Gastrocnemius medialis (tissue), 4 donors: ENCODE results near the gene MED27. TPM values are rescaled to one million over a fixed set of nuclear protein-coding genes. Genes with fewer than 3 reads are reported as not detected.

Experiments used
- ATAC-seq, 2 donors: fragments of 150-250 bp; one replicate each; pipeline ENCODE4 v1.9.1; 2016
- DNase-seq, 2 donors: peaks; one replicate each; pipeline ENCODE4 v3.0.0-alpha.2; 2019
- H3K27ac ChIP-seq, 4 donors: fragments of 200-600 bp; sonication (generic); 1 replicate in 1 of 4; 2 replicates in 3 of 4; pipeline ENCODE4 v1.5.1; 2016 to 2018; ENCODE audit warnings: mild to moderate bottlenecking in 2 of 4, moderate library complexity in 1 of 4
- H3K27me3 ChIP-seq, 3 donors: fragments of 200-600 bp; sonication (generic) in 2 of 3; 1 replicate in 1 of 3; 2 replicates in 2 of 3; pipeline versions ENCODE4 v1.5.1 to v1.6.0; 2016 to 2019; ENCODE audit warnings: mild to moderate bottlenecking in 1 of 3, moderate library complexity in 1 of 3
- H3K36me3 ChIP-seq, 2 donors: fragments of 200-600 bp; sonication (generic) in 1 of 2; one replicate each; pipeline ENCODE4 v1.5.1; 2017 to 2018
- H3K4me1 ChIP-seq, 2 donors: fragments of 200-600 bp; sonication (generic) in 1 of 2; one replicate each; pipeline ENCODE4 v1.5.1; 2016 to 2017; ENCODE audit warnings: mild to moderate bottlenecking in 2 of 2
- H3K4me3 ChIP-seq, 4 donors: fragments of 200-600 bp; sonication (generic) in 3 of 4; 1 replicate in 1 of 4; 2 replicates in 3 of 4; pipeline ENCODE4 v1.5.1; 2016 to 2019; ENCODE audit warnings: mild to moderate bottlenecking in 2 of 4
- H3K9me3 ChIP-seq, 3 donors: fragments of 200-600 bp; sonication (generic) in 2 of 3; 1 replicate in 1 of 3; 2 replicates in 2 of 3; pipeline ENCODE4 v1.5.1; 2016 to 2019
- POLR2A ChIP-seq, 2 donors: fragments of 450-650 bp; IDR thresholded peaks; one replicate each; pipeline ENCODE4 v1.6.1; 2017; ENCODE audit warnings: antibody characterized with exemption in 2 of 2, mild to moderate bottlenecking in 2 of 2, moderate library complexity in 2 of 2
- in situ Hi-C, 4 donors: fragments of 200-750 bp; cut with MboI; loops; one replicate each; pipeline versions ENCODE4 v1.15.0 to v1.8.0; 2017; ENCODE audit warnings: low sequenced_read_pairs in 4 of 4
- intact Hi-C: fragments of 100-400 bp; cut with DNase I; formaldehyde crosslinking; loops from one replicate; pipeline ENCODE4 v1.15.1; 2023; ENCODE audit warnings: low total_unique reads
- total RNA-seq, 4 donors: library from RNA; depleted of rRNA; stranded (reverse); fragments of >200 nt; gene quantifications; one replicate each; pipeline versions ENCODE4 v1.1.0 to v1.2.3, GENCODE V29; 2016
- TF ChIP-seq, protein P1 (sequence below), 5 experiments: fragments of 450-650 bp in 3 of 5; fragments of 200-600 bp in 2 of 5; sonication (generic) in 2 of 5; IDR thresholded peaks in 4 of 5; conservative IDR thresholded peaks in 1 of 5; 1 replicate in 4 of 5; 2 replicates in 1 of 5; pipeline ENCODE4 v1.5.1; 2016 to 2019; ENCODE audit warnings: antibody characterized with exemption in 5 of 5, mild to moderate bottlenecking in 3 of 5, moderate library complexity in 3 of 5

The MED27 gene
- total RNA-seq, 4 donors from 2014 or later, result 11.6 to 20.3 (median 13.9) TPM

DNA sequence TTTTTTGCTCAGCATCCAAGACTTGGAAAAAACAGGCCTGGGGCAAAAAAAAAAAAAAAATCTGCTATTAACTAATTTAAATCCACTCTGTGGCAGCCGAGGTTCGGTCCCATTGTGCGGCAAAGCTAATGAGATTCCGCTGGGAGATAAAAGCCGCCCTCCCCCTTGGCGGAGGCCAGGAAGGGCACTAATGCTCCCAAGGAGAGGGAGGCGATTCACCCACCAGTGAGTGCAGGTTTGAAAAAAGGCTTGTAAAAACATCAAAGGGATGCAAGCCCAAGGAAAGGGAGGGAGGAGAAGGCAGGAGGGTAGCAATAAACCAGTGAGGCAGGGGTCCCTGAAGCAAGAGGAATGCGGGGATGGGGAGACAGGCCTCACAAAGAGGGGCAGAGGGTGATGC is 210.3 kb downstream of the MED27 start:
- H3K27ac ChIP-seq, result no peak overlapping the region
- intact Hi-C loops, result no loop called here
- in situ Hi-C loops, result no loop called here
- TF ChIP-seq POLR2A (IDR thresholded peaks at IDR 0.05), result no peak
- TF ChIP-seq, protein P1, sequence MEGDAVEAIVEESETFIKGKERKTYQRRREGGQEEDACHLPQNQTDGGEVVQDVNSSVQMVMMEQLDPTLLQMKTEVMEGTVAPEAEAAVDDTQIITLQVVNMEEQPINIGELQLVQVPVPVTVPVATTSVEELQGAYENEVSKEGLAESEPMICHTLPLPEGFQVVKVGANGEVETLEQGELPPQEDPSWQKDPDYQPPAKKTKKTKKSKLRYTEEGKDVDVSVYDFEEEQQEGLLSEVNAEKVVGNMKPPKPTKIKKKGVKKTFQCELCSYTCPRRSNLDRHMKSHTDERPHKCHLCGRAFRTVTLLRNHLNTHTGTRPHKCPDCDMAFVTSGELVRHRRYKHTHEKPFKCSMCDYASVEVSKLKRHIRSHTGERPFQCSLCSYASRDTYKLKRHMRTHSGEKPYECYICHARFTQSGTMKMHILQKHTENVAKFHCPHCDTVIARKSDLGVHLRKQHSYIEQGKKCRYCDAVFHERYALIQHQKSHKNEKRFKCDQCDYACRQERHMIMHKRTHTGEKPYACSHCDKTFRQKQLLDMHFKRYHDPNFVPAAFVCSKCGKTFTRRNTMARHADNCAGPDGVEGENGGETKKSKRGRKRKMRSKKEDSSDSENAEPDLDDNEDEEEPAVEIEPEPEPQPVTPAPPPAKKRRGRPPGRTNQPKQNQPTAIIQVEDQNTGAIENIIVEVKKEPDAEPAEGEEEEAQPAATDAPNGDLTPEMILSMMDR (IDR thresholded peaks at IDR 0.05 in 4 of 5, conservative IDR thresholded peaks at IDR 0.05 in 1 of 5), result no peak
- no peaks in the 10 kb centered on the region for H3K4me1 ChIP-seq
- no peaks in the 10 kb centered on the region for H3K27me3 ChIP-seq
- H3K4me3 ChIP-seq, result no peak overlapping the region
- ATAC-seq (no peak), DNase-seq (no peak)
- no peaks in the 10 kb centered on the region for H3K9me3 ChIP-seq
- no peaks in the 10 kb centered on the region for H3K36me3 ChIP-seq

DNA sequence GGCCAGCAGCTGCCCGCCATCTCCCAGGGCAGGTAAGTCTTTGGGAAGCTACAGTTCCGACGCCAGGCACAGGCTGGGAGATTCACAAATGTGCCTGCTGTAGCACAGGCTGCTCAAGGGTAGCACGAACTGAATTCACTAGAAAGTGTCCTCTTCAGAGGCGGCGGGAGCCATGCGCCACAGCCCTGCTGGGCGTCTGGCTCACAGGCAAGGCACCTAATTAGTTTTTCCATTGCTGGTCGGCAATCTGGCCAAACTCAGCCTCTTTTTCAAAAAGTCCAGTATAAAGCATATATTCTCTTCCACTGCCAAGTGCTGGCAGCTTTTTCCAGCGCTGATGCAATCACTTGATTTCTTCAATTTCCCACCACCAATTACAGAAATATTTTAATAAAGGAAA is 210.9 kb downstream of the MED27 start:
- no peak overlapping the region for H3K4me3 ChIP-seq
- no peaks in the 10 kb centered on the region for H3K27me3 ChIP-seq
- H3K4me1 ChIP-seq, result no peaks in the 10 kb centered on the region
- no peak overlapping the region for H3K27ac ChIP-seq
- ATAC-seq (no peak), DNase-seq (no peak)
- no peaks in the 10 kb centered on the region for H3K36me3 ChIP-seq
- intact Hi-C loops, result no loop called here
- TF ChIP-seq, protein P1 (IDR thresholded peaks at IDR 0.05 in 4 of 5, conservative IDR thresholded peaks at IDR 0.05 in 1 of 5), result no peak
- no peak for TF ChIP-seq POLR2A (IDR thresholded peaks at IDR 0.05)
- in situ Hi-C loops, result no loop called here
- no peaks in the 10 kb centered on the region for H3K9me3 ChIP-seq

DNA sequence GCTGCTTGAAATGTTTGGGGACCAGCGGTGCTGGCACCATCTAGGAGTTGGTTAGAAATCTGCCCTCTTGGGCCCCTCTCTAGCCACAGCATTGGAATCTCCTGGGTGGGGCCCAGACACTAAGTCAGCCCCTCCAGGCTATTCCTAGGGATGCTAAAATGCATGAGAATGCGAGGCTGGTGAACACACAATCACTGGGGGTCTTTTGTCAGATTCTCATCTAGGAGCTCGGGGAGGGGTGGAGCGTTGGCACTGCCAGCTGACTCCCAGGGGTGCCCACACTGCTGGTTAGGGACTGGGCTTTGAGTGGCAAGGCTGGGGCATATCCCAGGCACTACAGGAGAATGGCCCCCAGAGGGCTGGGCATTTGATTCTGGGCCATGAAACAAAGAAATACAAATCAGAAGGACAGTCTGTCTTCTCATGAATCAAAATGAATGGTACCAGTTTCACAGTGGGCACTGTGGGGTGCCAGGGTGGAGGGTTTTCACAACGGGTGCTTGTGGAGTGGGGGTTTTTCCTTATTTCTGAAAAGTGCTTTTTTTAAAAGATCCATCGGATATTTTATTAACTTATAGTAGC is 212.0 kb downstream of the MED27 start:
- in situ Hi-C loops (no loop called here), intact Hi-C loops (no loop called here)
- DNase-seq (no peak), ATAC-seq (no peak)
- no peaks in the 10 kb centered on the region for H3K9me3 ChIP-seq
- no peak for TF ChIP-seq POLR2A (IDR thresholded peaks at IDR 0.05)
- TF ChIP-seq, protein P1 (IDR thresholded peaks at IDR 0.05 in 4 of 5, conservative IDR thresholded peaks at IDR 0.05 in 1 of 5), result no peak
- no peaks in the 10 kb centered on the region for H3K4me1 ChIP-seq
- no peaks in the 10 kb centered on the region for H3K36me3 ChIP-seq
- no peak overlapping the region for H3K4me3 ChIP-seq
- no peak overlapping the region for H3K27ac ChIP-seq
- H3K27me3 ChIP-seq, result no peaks in the 10 kb centered on the region

DNA sequence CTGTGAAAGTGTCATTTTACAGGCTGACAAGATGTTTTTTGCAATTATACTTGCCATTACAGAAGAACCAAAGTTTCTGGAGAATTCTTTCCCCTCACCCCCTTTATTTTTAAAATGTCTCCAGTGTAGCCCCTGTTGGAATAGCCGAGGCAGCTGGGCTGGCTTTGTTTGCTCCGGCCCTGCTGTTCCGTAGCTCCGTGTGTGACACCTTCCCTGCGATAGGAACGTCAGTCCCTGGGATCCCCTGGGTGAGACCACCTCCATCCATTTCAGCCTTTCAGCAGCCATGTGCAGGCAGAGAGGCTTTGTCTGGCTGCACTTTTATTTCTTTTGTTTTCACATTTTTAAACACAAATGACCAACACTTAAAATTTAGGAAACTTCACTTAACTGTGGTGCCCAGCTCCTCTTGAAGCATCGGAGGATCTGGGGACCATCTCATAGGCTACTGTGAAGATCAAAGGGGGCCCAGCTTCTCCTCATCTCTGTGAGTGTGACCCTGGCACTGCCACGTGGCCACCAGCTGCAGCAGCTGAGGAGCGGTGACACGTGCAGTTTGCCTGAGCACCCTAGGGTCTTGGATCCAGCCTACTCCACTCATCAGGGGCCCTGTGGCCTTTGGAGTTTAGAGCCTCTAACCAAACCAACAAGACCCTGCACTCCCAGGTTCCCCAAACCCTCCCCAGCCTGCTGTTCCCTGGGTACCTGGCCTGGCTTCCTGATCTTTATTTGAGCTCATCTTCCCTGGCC is 214.0 kb downstream of the MED27 start:
- no peak for ATAC-seq
- Histone ChIP-seq H3K27me3 (no peaks in the 10 kb centered on the region), H3K36me3 (peaks cover 0 to 9% of the 10 kb centered on the region in 2 donors), H3K27ac (no peak overlapping the region), H3K4me1 (no peaks in the 10 kb centered on the region), H3K9me3 (no peaks in the 10 kb centered on the region), H3K4me3 (no peak overlapping the region)
- intact Hi-C loops (no loop called here), in situ Hi-C loops (no loop called here)
- TF ChIP-seq POLR2A (IDR thresholded peaks at IDR 0.05), result no peak
- TF ChIP-seq, protein P1 (IDR thresholded peaks at IDR 0.05 in 4 of 5, conservative IDR thresholded peaks at IDR 0.05 in 1 of 5), result no peak
- DNase-seq, result no peak
